Mesenchymal stem cell (in vitro differentiated cells and primary cell): ENCODE measurements around the gene FCN2.

ENCODE experiments used
- DNase-seq: peaks from one replicate; pipeline ENCODE4 v3.0.0-alpha.2; 2013
- H2AFZ ChIP-seq: one replicate; pipeline ENCODE4 v1.6.1; 2013; ENCODE audit warnings: low read depth, mild to moderate bottlenecking, control low read depth, inconsistent platforms, low read length, moderate library complexity
- H2AK5ac ChIP-seq: 2 replicates; pipeline ENCODE4 v1.6.1; 2013; ENCODE audit warnings: low read length, moderate library complexity, mild to moderate bottlenecking, inconsistent platforms; ENCODE audit not compliant: severe bottlenecking
- H2BK120ac ChIP-seq: one replicate; pipeline ENCODE4 v1.6.1; 2013; ENCODE audit warnings: low read depth, mild to moderate bottlenecking, inconsistent platforms, low read length, moderate library complexity
- H2BK12ac ChIP-seq, 2 experiments: one replicate each; pipeline ENCODE4 v1.6.1; 2013; ENCODE audit warnings: inconsistent platforms in 2 of 2, low read length in 2 of 2, mild to moderate bottlenecking in 2 of 2, moderate library complexity in 2 of 2, control low read depth in 1 of 2
- H2BK15ac ChIP-seq: one replicate; pipeline ENCODE4 v1.6.1; 2013; ENCODE audit warnings: mild to moderate bottlenecking, low read depth, inconsistent platforms; ENCODE audit not compliant: poor library complexity, severe bottlenecking
- H2BK5ac ChIP-seq: 2 replicates; pipeline ENCODE4 v1.6.1; 2013; ENCODE audit warnings: low read depth, mild to moderate bottlenecking, low read length, control low read depth, inconsistent platforms; ENCODE audit not compliant: poor library complexity, severe bottlenecking
- H3K14ac ChIP-seq, 2 experiments: one replicate each; pipeline ENCODE4 v1.6.1; 2013; ENCODE audit warnings: inconsistent platforms in 2 of 2, low read length in 2 of 2, control low read depth in 1 of 2, mild to moderate bottlenecking in 1 of 2, moderate library complexity in 1 of 2
- H3K18ac ChIP-seq, 2 experiments: one replicate each; pipeline ENCODE4 v1.6.1; 2013; ENCODE audit warnings: inconsistent platforms in 2 of 2, low read length in 2 of 2, control low read depth in 1 of 2, low read depth in 1 of 2, mild to moderate bottlenecking in 1 of 2
- H3K23ac ChIP-seq, 2 experiments: one replicate each; pipeline ENCODE4 v1.6.1; 2013; ENCODE audit warnings: inconsistent platforms in 2 of 2, low read length in 2 of 2, mild to moderate bottlenecking in 2 of 2, moderate library complexity in 2 of 2, control low read depth in 1 of 2
- H3K27ac ChIP-seq: 2 replicates; pipeline ENCODE4 v1.5.1; 2013; ENCODE audit warnings: mild to moderate bottlenecking, moderate library complexity, low read length, control low read depth, inconsistent platforms; ENCODE audit not compliant: poor library complexity, severe bottlenecking
- H3K27me3 ChIP-seq, 2 experiments: 2 replicates each; pipeline versions ENCODE4 v1.6.1 to v1.7.0; 2013; ENCODE audit warnings: low read length in 2 of 2, mild to moderate bottlenecking in 2 of 2, moderate library complexity in 2 of 2, control low read depth in 1 of 2, inconsistent platforms in 1 of 2; ENCODE audit not compliant: control insufficient read depth in 1 of 2, insufficient read depth in 1 of 2
- H3K36me3 ChIP-seq, 2 experiments: 2 replicates each; pipeline versions ENCODE4 v1.6.1 to v1.7.0; 2013; ENCODE audit warnings: low read length in 2 of 2, control low read depth in 1 of 2, inconsistent platforms in 1 of 2, low read depth in 1 of 2, mild to moderate bottlenecking in 1 of 2; ENCODE audit not compliant: insufficient read depth in 2 of 2, control insufficient read depth in 1 of 2
- H3K4ac ChIP-seq, 2 experiments: one replicate each; pipeline ENCODE4 v1.6.1; 2013; ENCODE audit warnings: inconsistent platforms in 2 of 2, low read length in 2 of 2, mild to moderate bottlenecking in 2 of 2, moderate library complexity in 2 of 2, control low read depth in 1 of 2, low read depth in 1 of 2
- H3K4me1 ChIP-seq: 2 replicates; pipeline ENCODE4 v1.6.1; 2013; ENCODE audit warnings: low read depth, low read length, control low read depth; ENCODE audit not compliant: control insufficient read depth, insufficient read depth
- H3K4me2 ChIP-seq: 2 replicates; pipeline ENCODE4 v1.6.1; 2013; ENCODE audit warnings: low read length, mild to moderate bottlenecking, inconsistent platforms; ENCODE audit not compliant: poor library complexity, severe bottlenecking
- H3K4me3 ChIP-seq, 2 experiments: 2 replicates each; pipeline versions ENCODE4 v1.5.1 to v1.7.0; 2013; ENCODE audit warnings: low read length in 2 of 2, mild to moderate bottlenecking in 2 of 2, control low read depth in 1 of 2, low read depth in 1 of 2; ENCODE audit not compliant: insufficient read depth in 1 of 2
- H3K79me1 ChIP-seq: replicated peaks from 2 replicates; pipeline ENCODE4 v1.6.1; 2013; ENCODE audit warnings: mild to moderate bottlenecking, control low read depth, low read length, inconsistent platforms; ENCODE audit not compliant: poor library complexity, severe bottlenecking
- H3K9ac ChIP-seq: 2 replicates; pipeline ENCODE4 v1.7.0; 2013; ENCODE audit warnings: mild to moderate bottlenecking, low read length, moderate library complexity
- H3K9me3 ChIP-seq: 2 replicates; pipeline ENCODE4 v1.7.0; 2013; ENCODE audit warnings: mild to moderate bottlenecking, low read length; ENCODE audit not compliant: control insufficient read depth
- H4K8ac ChIP-seq: one replicate; pipeline ENCODE4 v1.6.1; 2013; ENCODE audit warnings: inconsistent platforms, mild to moderate bottlenecking, low read length, moderate library complexity
- H4K91ac ChIP-seq: one replicate; pipeline ENCODE4 v1.6.1; 2013; ENCODE audit warnings: mild to moderate bottlenecking, low read length, inconsistent platforms
- WGBS: methylation state at CpG from one replicate; pipeline ENCODE4 v1.1.7; 2013; ENCODE audit warnings: mixed read lengths; 5-methylcytosine and 5-hydroxymethylcytosine counted together

The FCN2 gene

GRCh38 chr9:134908524-134909309 is 28.1 kb downstream of the FCN2 start:
- WGBS = 77% methylated on average over 11 of the region's 13 CpGs
- Histone ChIP-seq H3K9me3 (no peaks in the 10 kb centered on the region), H3K9ac (no peak overlapping the region), H3K36me3 (no peaks in the 10 kb centered on the region), H2BK15ac (no peak overlapping the region), H3K4ac (no peak overlapping the region), H3K18ac (no peak overlapping the region), H3K27me3 (peaks cover 8 to 27% of the 10 kb centered on the region in 2 experiments), H3K4me2 (no peak overlapping the region), H2AFZ (no peak overlapping the region), H2BK120ac (no peak overlapping the region), H3K23ac (no peak overlapping the region), H2BK5ac (no peak overlapping the region), H3K4me1 (peaks cover 3% of the 10 kb centered on the region), H3K27ac (no peak overlapping the region), H2BK12ac (no peak overlapping the region), H4K91ac (no peak overlapping the region), H3K79me1 (no peaks in the 10 kb centered on the region), H2AK5ac (no peak overlapping the region), H4K8ac (no peak overlapping the region), H3K14ac (no peak overlapping the region), H3K4me3 (no peak overlapping the region)
- DNase-seq = no peak

- Histone ChIP-seq H3K36me3 (no peaks in the 10 kb centered on the region), H3K14ac (no peak overlapping the region), H3K27me3 (peaks cover 8 to 30% of the 10 kb centered on the region in 2 experiments), H3K23ac (no peak overlapping the region), H2AFZ (no peak overlapping the region), H3K4me3 (no peak overlapping the region), H3K9ac (no peak overlapping the region), H4K8ac (no peak overlapping the region), H3K4me2 (no peak overlapping the region), H4K91ac (no peak overlapping the region), H2BK120ac (no peak overlapping the region), H3K18ac (no peak overlapping the region), H3K27ac (no peak overlapping the region), H2BK12ac (no peak overlapping the region), H3K79me1 (no peaks in the 10 kb centered on the region), H3K4ac (no peak overlapping the region), H2BK15ac (no peak overlapping the region), H3K9me3 (no peaks in the 10 kb centered on the region), H2AK5ac (no peak overlapping the region), H2BK5ac (no peak overlapping the region), H3K4me1 (peaks cover 3% of the 10 kb centered on the region)
- no peak for DNase-seq
- 85% methylated on average over 24 of the region's 24 CpGs for WGBS
Measured at GRCh38 chr9:134909511-134910481, 29.2 kb downstream of the FCN2 start.

GRCh38 chr9:134912126-134912840 is 31.7 kb downstream of the FCN2 start:
- Histone ChIP-seq H3K79me1 (no peaks in the 10 kb centered on the region), H3K27me3 (peaks cover 8 to 40% of the 10 kb centered on the region in 2 experiments), H3K27ac (no peak overlapping the region), H3K23ac (no peak overlapping the region), H2AFZ (no peak overlapping the region), H2BK120ac (no peak overlapping the region), H3K18ac (no peak overlapping the region), H4K91ac (no peak overlapping the region), H3K4ac (no peak overlapping the region), H3K4me3 (no peak overlapping the region), H2BK12ac (no peak overlapping the region), H3K36me3 (no peaks in the 10 kb centered on the region), H3K4me1 (peaks cover 3% of the 10 kb centered on the region), H2BK15ac (no peak overlapping the region), H4K8ac (no peak overlapping the region), H3K4me2 (no peak overlapping the region), H3K9me3 (no peaks in the 10 kb centered on the region), H3K9ac (no peak overlapping the region), H3K14ac (no peak overlapping the region), H2AK5ac (no peak overlapping the region), H2BK5ac (no peak overlapping the region)
- no peak for DNase-seq
- WGBS = 89% methylated on average over 19 of the region's 20 CpGs
